RWPE2 (cell line): ENCODE data around the gene EPHA6.
"Not testable (repeated sequence)": the region's sequence is repeated elsewhere in the genome, so short reads cannot be mapped to it uniquely, and the experiment has no call there.

Experiments used
- ATAC-seq: fragments of 200-7000 bp; cut with Tn5 transposase; 3 replicates; pipeline ENCODE4 v1.9.1; 2021; ENCODE audit warnings: low read depth
- DNase-seq: peaks from one replicate; pipeline ENCODE4 v3.0.0-alpha.2; 2020; ENCODE audit warnings: low spot score
- H3K27ac ChIP-seq: fragments of 450-650 bp; 2 replicates; pipeline ENCODE4 v1.5.1; 2017; ENCODE audit warnings: mild to moderate bottlenecking; ENCODE audit not compliant: poor library complexity, severe bottlenecking
- H3K27me3 ChIP-seq: fragments of 250-450 bp; sonication (Bioruptor Pico); 2 replicates; pipeline ENCODE4 v1.5.1; 2021; ENCODE audit warnings: mild to moderate bottlenecking, moderate library complexity; ENCODE audit not compliant: insufficient read depth, poor library complexity, severe bottlenecking
- H3K36me3 ChIP-seq: fragments of 250-450 bp; sonication (Bioruptor Pico); 2 replicates; pipeline ENCODE4 v1.5.1; 2020; ENCODE audit warnings: low read depth, mild to moderate bottlenecking, moderate library complexity
- H3K4me1 ChIP-seq: fragments of 250-450 bp; sonication (Bioruptor Pico); 2 replicates; pipeline ENCODE4 v1.5.1; 2021; ENCODE audit warnings: mild to moderate bottlenecking, moderate library complexity; ENCODE audit not compliant: insufficient read depth, poor library complexity, severe bottlenecking
- H3K4me3 ChIP-seq: fragments of 250-450 bp; sonication (Bioruptor Pico); 2 replicates; pipeline ENCODE4 v1.5.1; 2021; ENCODE audit warnings: mild to moderate bottlenecking, moderate library complexity; ENCODE audit not compliant: severe bottlenecking
- H3K9me3 ChIP-seq: fragments of 250-450 bp; sonication (Bioruptor Pico); 2 replicates; pipeline ENCODE4 v1.5.1; 2021; ENCODE audit warnings: mild to moderate bottlenecking, moderate library complexity; ENCODE audit not compliant: severe bottlenecking
- CTCF ChIP-seq: fragments of 450-650 bp; IDR thresholded peaks from one replicate; pipeline ENCODE4 v1.5.1; 2017; ENCODE audit warnings: mild to moderate bottlenecking, moderate library complexity; ENCODE audit not compliant: poor library complexity, severe bottlenecking

The EPHA6 gene

GRCh38 chr3:97479740-97480139 is 665.3 kb downstream of the EPHA6 start:
- DNase-seq (no peak), ATAC-seq (no peak)
- Histone ChIP-seq H3K36me3 (no peaks in the 10 kb centered on the region), H3K27ac (no peak overlapping the region), H3K27me3 (no peaks in the 10 kb centered on the region), H3K4me1 (no peaks in the 10 kb centered on the region), H3K4me3 (no peak overlapping the region), H3K9me3 (no peaks in the 10 kb centered on the region)
- no peak for TF ChIP-seq CTCF

- H3K4me3 ChIP-seq, ATAC-seq, H3K27ac ChIP-seq: not testable (repeated sequence)
These were observed 666.4 kb downstream of the EPHA6 start for GRCh38 chr3:97480696-97481289.

GRCh38 chr3:97481416-97481815 is 667.0 kb downstream of the EPHA6 start:
- ATAC-seq (no peak), DNase-seq (no peak)
- no peak overlapping the region for H3K4me3 ChIP-seq
- H3K27me3 ChIP-seq = no peaks in the 10 kb centered on the region
- no peaks in the 10 kb centered on the region for H3K4me1 ChIP-seq
- no peak for TF ChIP-seq CTCF
- H3K36me3 ChIP-seq = no peaks in the 10 kb centered on the region
- no peak overlapping the region for H3K27ac ChIP-seq
- no peaks in the 10 kb centered on the region for H3K9me3 ChIP-seq

More at GRCh38 chr3:97480696-97481289, 666.4 kb downstream of the EPHA6 start:
- not testable (repeated sequence) for DNase-seq, H3K27me3 ChIP-seq, H3K36me3 ChIP-seq, H3K4me1 ChIP-seq, H3K9me3 ChIP-seq

- Histone ChIP-seq H3K4me3 (no peak overlapping the region), H3K27me3 (no peaks in the 10 kb centered on the region), H3K4me1 (no peaks in the 10 kb centered on the region), H3K9me3 (no peaks in the 10 kb centered on the region), H3K36me3 (no peaks in the 10 kb centered on the region), H3K27ac (no peak overlapping the region)
- TF ChIP-seq CTCF = no peak
- ATAC-seq = no peak
- DNase-seq = no peak
These were observed 670.8 kb downstream of the EPHA6 start for GRCh38 chr3:97485206-97485605.

- ATAC-seq (no peak), DNase-seq (no peak)
- H3K27ac ChIP-seq = no peak overlapping the region
- H3K27me3 ChIP-seq = no peaks in the 10 kb centered on the region
- no peak overlapping the region for H3K4me3 ChIP-seq
- TF ChIP-seq CTCF = no peak
- no peaks in the 10 kb centered on the region for H3K4me1 ChIP-seq
- H3K9me3 ChIP-seq = no peaks in the 10 kb centered on the region
- H3K36me3 ChIP-seq = no peaks in the 10 kb centered on the region
These were observed 673.2 kb downstream of the EPHA6 start for GRCh38 chr3:97487587-97487986.
